ENCODE results near the gene C17orf113. TPM values are rescaled to one million over a fixed set of nuclear protein-coding genes. Genes with fewer than 3 reads are reported as not detected.

C17orf113 gene
- total RNA-seq, 1 donor: under 0.01 TPM

DNA sequence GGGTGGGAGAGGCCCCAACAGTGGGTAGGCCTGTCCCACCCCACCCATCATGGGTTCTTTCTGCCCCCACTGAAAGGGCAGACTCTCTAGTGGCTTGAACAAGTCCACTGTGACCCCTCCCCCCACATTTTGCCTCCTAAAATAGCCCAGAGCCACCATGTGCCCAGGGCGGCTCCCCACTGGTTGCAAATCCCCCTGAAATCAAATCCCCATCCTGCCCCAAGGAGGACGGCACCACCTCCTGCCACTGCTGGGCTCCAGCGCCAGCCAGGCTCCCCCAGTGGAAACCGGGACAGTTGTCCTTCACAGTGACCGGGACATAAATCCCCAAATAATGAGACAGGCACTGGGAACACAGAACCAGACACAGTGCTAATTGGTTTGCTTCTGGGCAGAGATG, 27.4 kb upstream of the C17orf113 start:
- Histone ChIP-seq H3K9me3 (ENCODE audit: low read depth, low read length) (no peaks in the 10 kb centered on the region), H3K4me1 (ENCODE audit: insufficient read depth, low read length) (no peaks in the 10 kb centered on the region), H3K4me3 (ENCODE audit: insufficient read depth, low read length) (no peak overlapping the region), H3K27me3 (ENCODE audit: insufficient read depth, low read length) (peaks cover 12% of the 10 kb centered on the region), H4K20me1 (ENCODE audit: insufficient read depth, low read length) (no peaks in the 10 kb centered on the region), H3K27ac (ENCODE audit: low read depth, low read length) (no peak overlapping the region), H3K36me3 (ENCODE audit: insufficient read depth, low read length) (no peaks in the 10 kb centered on the region), H2AFZ (ENCODE audit: low read length) (no peak overlapping the region), H3K79me2 (ENCODE audit: insufficient read depth, low read length) (no peaks in the 10 kb centered on the region), H3K4me2 (ENCODE audit: insufficient read depth, low read length) (no peak overlapping the region)
- DNase-seq (ENCODE audit: insufficient read length, low spot score, missing footprints): peak; percentile 30
- TF ChIP-seq, protein P1, sequence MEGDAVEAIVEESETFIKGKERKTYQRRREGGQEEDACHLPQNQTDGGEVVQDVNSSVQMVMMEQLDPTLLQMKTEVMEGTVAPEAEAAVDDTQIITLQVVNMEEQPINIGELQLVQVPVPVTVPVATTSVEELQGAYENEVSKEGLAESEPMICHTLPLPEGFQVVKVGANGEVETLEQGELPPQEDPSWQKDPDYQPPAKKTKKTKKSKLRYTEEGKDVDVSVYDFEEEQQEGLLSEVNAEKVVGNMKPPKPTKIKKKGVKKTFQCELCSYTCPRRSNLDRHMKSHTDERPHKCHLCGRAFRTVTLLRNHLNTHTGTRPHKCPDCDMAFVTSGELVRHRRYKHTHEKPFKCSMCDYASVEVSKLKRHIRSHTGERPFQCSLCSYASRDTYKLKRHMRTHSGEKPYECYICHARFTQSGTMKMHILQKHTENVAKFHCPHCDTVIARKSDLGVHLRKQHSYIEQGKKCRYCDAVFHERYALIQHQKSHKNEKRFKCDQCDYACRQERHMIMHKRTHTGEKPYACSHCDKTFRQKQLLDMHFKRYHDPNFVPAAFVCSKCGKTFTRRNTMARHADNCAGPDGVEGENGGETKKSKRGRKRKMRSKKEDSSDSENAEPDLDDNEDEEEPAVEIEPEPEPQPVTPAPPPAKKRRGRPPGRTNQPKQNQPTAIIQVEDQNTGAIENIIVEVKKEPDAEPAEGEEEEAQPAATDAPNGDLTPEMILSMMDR (IDR thresholded peaks at IDR 0.05; ENCODE audit: extremely low read depth, low read depth, low read length): no peak

DNA sequence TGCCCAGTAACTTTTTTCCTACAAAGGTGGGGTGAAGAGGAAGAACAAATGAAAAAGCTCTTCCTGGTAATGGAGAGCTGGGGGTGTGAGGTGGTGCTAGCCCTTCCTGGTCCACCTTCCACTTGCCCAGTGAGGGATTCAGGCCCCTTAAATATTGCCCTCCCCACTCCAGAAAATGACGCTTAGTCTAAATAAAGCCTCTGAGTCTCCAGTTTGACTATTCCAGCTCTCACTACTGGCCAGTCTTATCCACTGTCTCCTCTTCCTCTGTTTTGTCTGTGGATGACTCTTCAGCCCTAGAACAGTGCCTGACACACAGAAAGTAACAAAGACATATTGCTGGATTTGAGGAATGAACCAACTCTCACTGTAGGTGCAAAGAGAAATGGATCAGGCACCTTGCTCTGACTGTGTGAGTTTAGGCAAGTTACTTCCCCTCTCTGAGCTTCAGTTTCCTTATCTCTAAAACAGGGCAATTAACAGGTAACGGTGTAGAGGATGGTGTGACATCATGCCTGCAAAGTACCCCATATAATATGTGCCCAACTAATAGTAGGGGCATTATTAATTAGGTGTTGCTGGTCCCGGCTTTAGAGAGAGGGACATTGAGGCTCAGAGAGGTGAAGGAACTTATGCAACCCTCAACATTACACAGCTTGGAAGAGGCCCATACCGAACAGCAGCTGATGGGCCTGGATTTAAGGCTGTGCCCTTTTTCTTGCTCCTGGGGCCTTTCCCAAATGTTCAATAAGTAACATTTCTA, 26.6 kb upstream of the C17orf113 start:
- H3K27me3 ChIP-seq (ENCODE audit: insufficient read depth, low read length): peaks cover 20% of the 10 kb centered on the region
- DNase-seq (ENCODE audit: insufficient read length, low spot score, missing footprints): peak; percentile 77
- H3K27ac ChIP-seq (ENCODE audit: low read depth, low read length): no peak overlapping the region
- no peaks in the 10 kb centered on the region for H3K9me3 ChIP-seq (ENCODE audit: low read depth, low read length)
- H3K79me2 ChIP-seq (ENCODE audit: insufficient read depth, low read length): no peaks in the 10 kb centered on the region
- H3K4me1 ChIP-seq (ENCODE audit: insufficient read depth, low read length): no peaks in the 10 kb centered on the region
- H2AFZ ChIP-seq (ENCODE audit: low read length): no peak overlapping the region
- H4K20me1 ChIP-seq (ENCODE audit: insufficient read depth, low read length): no peaks in the 10 kb centered on the region
- H3K4me3 ChIP-seq (ENCODE audit: insufficient read depth, low read length): no peak overlapping the region
- no peak overlapping the region for H3K4me2 ChIP-seq (ENCODE audit: insufficient read depth, low read length)
- TF ChIP-seq, protein P1 (IDR thresholded peaks at IDR 0.05; ENCODE audit: extremely low read depth, low read depth, low read length): no peak
- no peaks in the 10 kb centered on the region for H3K36me3 ChIP-seq (ENCODE audit: insufficient read depth, low read length)

DNA sequence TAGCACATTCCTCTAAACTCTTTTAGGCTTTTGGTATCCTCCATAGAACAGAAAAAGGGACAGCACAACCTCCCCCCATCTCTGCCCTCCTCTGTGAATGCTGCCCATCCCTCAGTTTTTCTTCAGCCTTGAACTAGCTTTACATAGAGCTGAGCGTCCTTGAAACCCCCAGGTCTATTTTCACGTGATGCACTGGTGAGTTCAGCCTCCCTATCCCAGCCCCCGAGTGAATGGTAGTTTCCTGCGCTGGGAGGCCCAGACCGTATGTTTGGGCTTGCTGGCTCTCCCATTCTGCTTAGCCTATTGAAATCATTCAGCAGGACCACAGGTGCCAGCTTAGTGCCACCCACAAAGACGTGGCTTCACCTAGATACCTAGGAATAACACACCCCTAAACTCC, 25.4 kb upstream of the C17orf113 start:
- no peak overlapping the region for H3K4me3 ChIP-seq (ENCODE audit: insufficient read depth, low read length)
- no peak overlapping the region for H3K4me2 ChIP-seq (ENCODE audit: insufficient read depth, low read length)
- H3K9me3 ChIP-seq (ENCODE audit: low read depth, low read length): no peaks in the 10 kb centered on the region
- H3K27ac ChIP-seq (ENCODE audit: low read depth, low read length): no peak overlapping the region
- no peak overlapping the region for H2AFZ ChIP-seq (ENCODE audit: low read length)
- TF ChIP-seq, protein P1 (IDR thresholded peaks at IDR 0.05; ENCODE audit: extremely low read depth, low read depth, low read length): no peak
- no peaks in the 10 kb centered on the region for H4K20me1 ChIP-seq (ENCODE audit: insufficient read depth, low read length)
- H3K79me2 ChIP-seq (ENCODE audit: insufficient read depth, low read length): no peaks in the 10 kb centered on the region
- no peaks in the 10 kb centered on the region for H3K4me1 ChIP-seq (ENCODE audit: insufficient read depth, low read length)
- H3K36me3 ChIP-seq (ENCODE audit: insufficient read depth, low read length): no peaks in the 10 kb centered on the region
- peak; percentile 63 for DNase-seq (ENCODE audit: insufficient read length, low spot score, missing footprints)
- H3K27me3 ChIP-seq (ENCODE audit: insufficient read depth, low read length): peaks cover 31% of the 10 kb centered on the region

DNA sequence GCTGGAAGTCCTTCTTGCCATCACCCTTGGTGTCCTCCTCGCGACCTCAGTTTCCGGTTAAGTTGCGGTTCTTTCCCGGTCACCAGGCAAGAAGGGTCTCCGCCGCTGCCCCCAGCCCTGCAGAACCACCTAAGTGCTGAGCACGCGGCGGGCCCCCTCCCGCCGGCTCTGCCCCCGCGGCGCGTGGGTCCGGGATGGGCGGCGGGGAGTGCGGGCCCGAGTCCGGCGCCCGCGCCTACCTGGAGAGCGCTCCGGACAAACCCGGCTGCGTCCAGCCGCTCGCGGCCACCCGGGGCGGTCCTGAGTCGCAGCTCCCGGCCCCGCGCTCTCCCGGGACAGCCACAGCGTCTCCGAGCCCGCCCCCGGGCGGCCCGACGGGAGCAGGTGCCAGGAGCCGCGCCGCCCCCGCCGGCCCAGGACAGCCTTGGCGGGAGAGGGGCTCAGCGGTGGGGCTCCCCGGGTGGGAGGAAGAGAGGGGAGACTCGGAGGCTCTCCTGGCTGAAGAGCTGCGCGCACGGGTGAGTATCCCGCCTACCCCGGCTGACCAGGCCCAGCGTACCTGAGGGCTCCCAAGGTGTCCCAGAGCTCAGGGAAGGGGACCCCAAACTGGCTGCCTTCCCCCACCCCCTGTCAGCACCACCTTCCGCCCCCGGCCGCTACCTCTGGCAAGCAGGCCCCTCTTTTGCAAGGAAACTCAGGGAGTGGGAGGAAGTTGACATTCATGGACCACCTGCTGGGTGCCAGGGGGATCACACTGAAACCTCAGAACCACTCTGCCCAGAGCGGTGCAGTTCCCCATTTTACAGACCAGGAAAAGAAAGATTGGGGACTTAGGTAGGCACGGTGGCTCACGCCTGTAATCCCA, 22.2 kb upstream of the C17orf113 start:
- TF ChIP-seq, protein P1 (IDR thresholded peaks at IDR 0.05; ENCODE audit: extremely low read depth, low read depth, low read length): no peak
- no peaks in the 10 kb centered on the region for H3K79me2 ChIP-seq (ENCODE audit: insufficient read depth, low read length)
- no peaks in the 10 kb centered on the region for H4K20me1 ChIP-seq (ENCODE audit: insufficient read depth, low read length)
- no peak overlapping the region for H3K4me3 ChIP-seq (ENCODE audit: insufficient read depth, low read length)
- peaks cover 42% of the 10 kb centered on the region for H3K27me3 ChIP-seq (ENCODE audit: insufficient read depth, low read length)
- H3K9me3 ChIP-seq (ENCODE audit: low read depth, low read length): no peaks in the 10 kb centered on the region
- H2AFZ ChIP-seq (ENCODE audit: low read length): no peak overlapping the region
- DNase-seq (ENCODE audit: insufficient read length, low spot score, missing footprints): no peak
- H3K4me2 ChIP-seq (ENCODE audit: insufficient read depth, low read length): no peak overlapping the region
- no peaks in the 10 kb centered on the region for H3K36me3 ChIP-seq (ENCODE audit: insufficient read depth, low read length)
- no peaks in the 10 kb centered on the region for H3K4me1 ChIP-seq (ENCODE audit: insufficient read depth, low read length)
- H3K27ac ChIP-seq (ENCODE audit: low read depth, low read length): no peak overlapping the region
